ENCODE results near the gene POLR3B.

- no peak for TF ChIP-seq CTCF (IDR thresholded peaks at IDR 0.05)
- TF ChIP-seq EP300 (IDR thresholded peaks at IDR 0.05) = no peak
- no peak for TF ChIP-seq POLR2A (IDR thresholded peaks at IDR 0.05)
- TF ChIP-seq POLR2AphosphoS5 (IDR thresholded peaks at IDR 0.05) = no peak
These were observed 132.7 kb downstream of the POLR3B start for GRCh38 chr12:106490264-106490663.
